GM12801 (cell line): ENCODE measurements around the gene DHCR7.

Source experiments
- TF ChIP-seq, protein P1 (sequence below): IDR thresholded peaks from one replicate; pipeline ENCODE4 v1.5.1; 2011; ENCODE audit warnings: control low read depth; ENCODE audit not compliant: insufficient read length; ENCODE audit errors: extremely low read depth

Gene DHCR7

DNA sequence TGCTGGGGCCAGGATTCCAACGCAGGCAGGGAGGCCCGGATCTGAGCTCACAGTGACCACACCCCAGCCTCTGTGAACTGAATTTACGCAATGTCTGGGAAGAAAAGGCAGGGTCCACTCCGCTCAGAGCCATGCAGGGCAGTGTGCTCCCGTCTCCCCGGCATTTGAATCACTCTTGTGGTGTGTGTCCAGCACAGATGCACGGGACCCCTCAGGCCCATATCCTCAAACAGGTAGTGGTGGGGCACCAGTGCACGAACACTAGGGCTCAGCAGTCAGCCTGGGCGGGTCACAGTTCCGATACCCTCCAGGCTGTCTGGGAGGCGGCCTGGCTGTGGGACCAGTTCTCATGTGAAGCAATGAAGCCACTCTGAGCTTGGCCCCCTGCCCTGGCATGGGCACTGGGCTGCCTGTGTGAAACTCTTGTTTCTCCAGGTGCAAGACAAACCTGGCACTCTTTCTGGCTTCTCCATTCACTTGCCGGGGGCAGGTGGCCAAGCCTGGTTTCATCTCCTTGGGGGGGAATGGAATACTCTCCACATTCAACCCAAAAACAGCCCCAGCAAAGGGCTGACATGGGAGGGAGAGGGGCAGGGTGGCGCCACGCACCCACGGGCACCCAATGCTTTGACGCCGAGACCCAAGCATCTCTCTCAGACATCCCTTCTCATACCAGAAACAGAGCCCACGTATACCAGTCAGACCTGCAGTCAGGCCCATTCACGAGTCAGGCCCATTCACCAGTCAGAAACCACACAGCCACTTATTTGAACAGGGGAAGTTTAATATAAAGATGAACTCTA, 14.3 kb downstream of the DHCR7 start:
- TF ChIP-seq, protein P1, sequence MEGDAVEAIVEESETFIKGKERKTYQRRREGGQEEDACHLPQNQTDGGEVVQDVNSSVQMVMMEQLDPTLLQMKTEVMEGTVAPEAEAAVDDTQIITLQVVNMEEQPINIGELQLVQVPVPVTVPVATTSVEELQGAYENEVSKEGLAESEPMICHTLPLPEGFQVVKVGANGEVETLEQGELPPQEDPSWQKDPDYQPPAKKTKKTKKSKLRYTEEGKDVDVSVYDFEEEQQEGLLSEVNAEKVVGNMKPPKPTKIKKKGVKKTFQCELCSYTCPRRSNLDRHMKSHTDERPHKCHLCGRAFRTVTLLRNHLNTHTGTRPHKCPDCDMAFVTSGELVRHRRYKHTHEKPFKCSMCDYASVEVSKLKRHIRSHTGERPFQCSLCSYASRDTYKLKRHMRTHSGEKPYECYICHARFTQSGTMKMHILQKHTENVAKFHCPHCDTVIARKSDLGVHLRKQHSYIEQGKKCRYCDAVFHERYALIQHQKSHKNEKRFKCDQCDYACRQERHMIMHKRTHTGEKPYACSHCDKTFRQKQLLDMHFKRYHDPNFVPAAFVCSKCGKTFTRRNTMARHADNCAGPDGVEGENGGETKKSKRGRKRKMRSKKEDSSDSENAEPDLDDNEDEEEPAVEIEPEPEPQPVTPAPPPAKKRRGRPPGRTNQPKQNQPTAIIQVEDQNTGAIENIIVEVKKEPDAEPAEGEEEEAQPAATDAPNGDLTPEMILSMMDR: no peak

DNA sequence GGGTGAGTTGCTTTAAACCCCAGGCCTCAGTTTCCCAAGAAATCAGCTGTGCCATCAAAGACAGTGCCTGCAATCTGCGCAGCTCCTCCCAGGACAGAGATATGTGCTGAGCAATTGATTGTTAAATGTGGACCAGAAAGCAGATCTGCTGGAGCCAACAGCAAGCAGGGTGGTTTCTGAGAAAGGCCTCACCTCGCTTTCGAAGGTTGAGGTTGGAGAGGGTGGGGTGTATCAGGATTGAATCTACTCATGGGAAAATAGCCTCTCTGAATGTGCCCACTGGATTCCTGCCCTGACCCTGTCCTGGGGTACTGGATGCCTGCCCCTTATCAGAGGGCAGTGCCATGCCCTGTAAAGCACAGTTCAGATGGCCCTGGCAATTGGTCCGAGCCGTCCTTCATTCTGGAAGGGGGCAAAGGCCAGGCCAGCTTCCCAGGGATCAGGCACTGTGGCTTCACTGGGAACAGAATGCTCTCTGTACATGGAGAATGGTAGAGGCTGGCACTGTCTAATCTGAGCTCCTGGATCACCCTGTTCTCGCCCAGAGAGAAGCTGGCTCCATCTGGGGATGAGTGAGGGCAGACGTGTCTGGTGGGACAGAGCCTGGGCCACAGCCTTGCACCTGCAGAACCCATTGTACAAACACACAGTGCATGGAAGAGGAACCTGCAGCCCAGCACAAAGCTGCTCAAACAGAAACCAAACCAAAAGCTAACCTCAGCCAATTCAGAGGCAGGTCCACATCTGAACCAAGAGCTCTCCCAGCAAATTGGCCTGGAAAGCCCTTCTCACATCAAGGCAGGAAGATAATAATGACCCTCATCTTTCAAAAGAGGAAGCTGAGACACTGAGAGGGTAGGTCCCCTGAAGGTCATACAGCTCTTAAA, 15.2 kb downstream of the DHCR7 start:
- TF ChIP-seq, protein P1: no peak

DNA sequence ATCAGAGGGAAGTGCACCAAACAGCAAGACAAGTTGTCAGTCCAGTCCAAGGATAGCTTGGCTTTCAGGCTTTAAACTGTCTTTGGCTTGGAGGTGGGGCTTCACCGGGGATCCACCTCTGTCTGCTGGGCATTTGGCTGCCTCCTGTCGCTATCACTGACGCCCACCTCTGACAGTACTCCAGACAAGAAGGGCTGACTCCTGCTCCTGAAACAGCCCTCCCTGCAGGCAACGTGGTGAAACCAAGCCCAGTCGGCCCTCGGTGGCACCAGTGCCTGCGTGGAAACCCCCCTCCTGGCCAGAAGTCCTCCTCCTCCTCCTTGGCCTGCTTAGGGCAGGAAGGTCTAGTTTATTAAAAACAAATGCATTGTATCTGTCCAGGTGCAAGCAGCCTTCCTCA, 16.9 kb downstream of the DHCR7 start:
- TF ChIP-seq, protein P1: no peak

DNA sequence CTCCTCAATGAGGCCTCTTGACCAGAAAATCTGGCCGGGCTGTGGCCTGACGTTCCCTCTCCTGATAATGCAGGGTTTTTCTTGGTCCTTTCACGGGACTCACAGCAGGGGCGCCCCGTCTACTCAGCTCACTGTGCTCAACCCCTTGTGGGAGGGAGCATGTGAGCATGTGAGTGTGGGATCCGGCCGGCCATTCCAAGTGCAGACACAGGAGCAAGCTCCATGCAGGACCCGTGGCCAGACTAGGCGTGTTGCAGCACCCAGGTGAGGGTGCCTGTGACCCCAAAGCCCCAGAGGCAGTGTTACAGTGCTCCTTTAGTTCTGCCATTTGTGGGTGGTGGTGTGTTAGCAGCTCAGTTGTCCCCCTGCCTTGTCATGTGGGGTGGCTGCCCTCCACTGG, 18.0 kb downstream of the DHCR7 start:
- TF ChIP-seq, protein P1: no peak

- TF ChIP-seq, protein P1: no peak
These were observed 18.5 kb downstream of the DHCR7 start for GRCh38 chr11:71429701-71430100.

- TF ChIP-seq, protein P1: no peak
These were observed 19.2 kb downstream of the DHCR7 start for GRCh38 chr11:71428861-71429435.

GRCh38 chr11:71426413-71426812, 21.8 kb downstream of the DHCR7 start:
- TF ChIP-seq, protein P1: no peak
